Suprapubic skin (tissue), 3 donors: Measurements from ENCODE around the gene TBX4.

Experiments used
- EP300 ChIP-seq: sonication (generic); formaldehyde crosslinking; IDR thresholded peaks from one replicate; pipeline ENCODE4 v1.6.1; 2017; ENCODE audit warnings: antibody characterized with exemption
- POLR2A ChIP-seq, 2 donors: fragments of 450-650 bp; IDR thresholded peaks; one replicate each; pipeline ENCODE4 v1.6.1; 2017; ENCODE audit warnings: antibody characterized with exemption in 2 of 2, mild to moderate bottlenecking in 2 of 2, moderate library complexity in 2 of 2
- TF ChIP-seq, protein P1 (sequence below), 2 donors: fragments of 200-600 bp in 1 of 2; fragments of 450-650 bp in 1 of 2; sonication (generic) in 1 of 2; IDR thresholded peaks; one replicate each; pipeline ENCODE4 v1.5.1; 2016 to 2019; ENCODE audit warnings: antibody characterized with exemption in 2 of 2, mild to moderate bottlenecking in 1 of 2, moderate library complexity in 1 of 2

DNA sequence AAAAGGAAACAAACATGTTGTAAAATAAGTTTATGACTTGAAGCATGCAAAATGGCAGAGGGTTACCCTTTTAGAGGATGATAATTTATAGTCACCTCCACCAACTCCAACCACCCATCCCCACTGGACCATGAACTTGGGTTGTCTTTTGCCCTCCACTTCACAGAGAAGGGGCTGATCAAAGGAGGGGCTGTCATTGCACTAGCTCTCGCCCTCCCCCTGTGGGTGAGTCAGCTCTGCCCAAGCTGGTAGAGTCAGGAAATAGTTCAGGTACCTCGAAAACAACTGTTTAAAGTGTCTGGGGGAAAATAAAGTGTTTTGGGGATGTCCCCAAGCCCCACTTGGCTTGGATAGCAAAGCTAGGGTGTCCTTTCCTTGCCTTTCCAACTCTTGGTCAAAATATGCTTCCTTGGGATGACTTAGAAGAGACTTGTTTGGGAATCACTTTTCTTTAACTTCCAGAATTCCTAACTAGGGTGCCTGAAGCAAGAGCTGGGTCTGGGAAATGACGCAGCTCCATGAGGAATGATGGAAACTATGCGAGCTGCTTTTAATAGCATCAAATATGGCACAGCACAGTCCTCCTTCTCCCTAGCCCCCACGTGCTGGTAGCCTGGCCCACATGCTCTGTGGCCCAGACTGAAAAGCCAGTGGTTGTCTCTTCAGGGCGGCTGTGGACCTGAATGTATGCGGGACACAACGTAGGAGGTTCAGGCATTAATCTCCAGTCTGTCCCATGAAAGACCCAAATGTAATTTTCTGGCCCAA, 40.7 kb downstream of the TBX4 start:
- TF ChIP-seq EP300 (no peak), POLR2A (IDR thresholded peaks at IDR 0.05) (no peak)
- TF ChIP-seq, protein P1, sequence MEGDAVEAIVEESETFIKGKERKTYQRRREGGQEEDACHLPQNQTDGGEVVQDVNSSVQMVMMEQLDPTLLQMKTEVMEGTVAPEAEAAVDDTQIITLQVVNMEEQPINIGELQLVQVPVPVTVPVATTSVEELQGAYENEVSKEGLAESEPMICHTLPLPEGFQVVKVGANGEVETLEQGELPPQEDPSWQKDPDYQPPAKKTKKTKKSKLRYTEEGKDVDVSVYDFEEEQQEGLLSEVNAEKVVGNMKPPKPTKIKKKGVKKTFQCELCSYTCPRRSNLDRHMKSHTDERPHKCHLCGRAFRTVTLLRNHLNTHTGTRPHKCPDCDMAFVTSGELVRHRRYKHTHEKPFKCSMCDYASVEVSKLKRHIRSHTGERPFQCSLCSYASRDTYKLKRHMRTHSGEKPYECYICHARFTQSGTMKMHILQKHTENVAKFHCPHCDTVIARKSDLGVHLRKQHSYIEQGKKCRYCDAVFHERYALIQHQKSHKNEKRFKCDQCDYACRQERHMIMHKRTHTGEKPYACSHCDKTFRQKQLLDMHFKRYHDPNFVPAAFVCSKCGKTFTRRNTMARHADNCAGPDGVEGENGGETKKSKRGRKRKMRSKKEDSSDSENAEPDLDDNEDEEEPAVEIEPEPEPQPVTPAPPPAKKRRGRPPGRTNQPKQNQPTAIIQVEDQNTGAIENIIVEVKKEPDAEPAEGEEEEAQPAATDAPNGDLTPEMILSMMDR (IDR thresholded peaks at IDR 0.05), result no peak
